ENCODE measurements around the gene BNIP3.

DNA sequence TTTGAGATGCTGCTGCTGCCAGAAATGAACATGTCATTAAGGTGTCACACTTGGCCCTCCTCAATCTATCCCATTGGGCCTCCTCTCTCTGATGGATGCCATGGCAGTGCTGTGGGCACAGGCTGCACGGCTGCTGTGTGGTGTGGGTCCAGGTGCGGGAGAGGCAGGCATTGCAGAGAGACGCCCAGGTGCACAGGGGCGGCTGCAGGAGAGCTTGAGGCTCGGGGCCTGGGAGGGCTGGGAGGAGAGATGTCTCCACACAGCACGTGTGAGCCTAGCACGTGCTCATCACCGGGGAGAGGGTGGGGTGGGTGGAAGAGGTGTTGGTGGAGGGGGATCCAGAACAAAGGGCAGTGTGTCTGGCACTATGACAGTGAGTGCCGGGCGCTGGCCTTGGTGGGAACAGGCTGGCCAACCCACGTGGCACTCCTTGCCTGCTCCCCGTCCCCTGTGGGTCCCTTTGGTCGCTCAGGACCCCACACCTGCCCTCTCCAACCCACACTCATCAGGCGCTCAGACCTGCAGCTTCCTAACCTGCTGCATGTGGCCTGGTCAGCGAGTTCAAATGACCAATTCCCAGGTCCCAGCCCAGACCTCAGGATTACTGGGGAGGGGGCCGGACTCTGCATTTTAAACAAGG, 39.9 kb upstream of the BNIP3 start:
- TF ChIP-seq, protein P1, sequence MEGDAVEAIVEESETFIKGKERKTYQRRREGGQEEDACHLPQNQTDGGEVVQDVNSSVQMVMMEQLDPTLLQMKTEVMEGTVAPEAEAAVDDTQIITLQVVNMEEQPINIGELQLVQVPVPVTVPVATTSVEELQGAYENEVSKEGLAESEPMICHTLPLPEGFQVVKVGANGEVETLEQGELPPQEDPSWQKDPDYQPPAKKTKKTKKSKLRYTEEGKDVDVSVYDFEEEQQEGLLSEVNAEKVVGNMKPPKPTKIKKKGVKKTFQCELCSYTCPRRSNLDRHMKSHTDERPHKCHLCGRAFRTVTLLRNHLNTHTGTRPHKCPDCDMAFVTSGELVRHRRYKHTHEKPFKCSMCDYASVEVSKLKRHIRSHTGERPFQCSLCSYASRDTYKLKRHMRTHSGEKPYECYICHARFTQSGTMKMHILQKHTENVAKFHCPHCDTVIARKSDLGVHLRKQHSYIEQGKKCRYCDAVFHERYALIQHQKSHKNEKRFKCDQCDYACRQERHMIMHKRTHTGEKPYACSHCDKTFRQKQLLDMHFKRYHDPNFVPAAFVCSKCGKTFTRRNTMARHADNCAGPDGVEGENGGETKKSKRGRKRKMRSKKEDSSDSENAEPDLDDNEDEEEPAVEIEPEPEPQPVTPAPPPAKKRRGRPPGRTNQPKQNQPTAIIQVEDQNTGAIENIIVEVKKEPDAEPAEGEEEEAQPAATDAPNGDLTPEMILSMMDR (IDR thresholded peaks at IDR 0.05; ENCODE audit: low read depth, low read length) = no peak
- no peak for TF ChIP-seq EZH2phosphoT487 (IDR thresholded peaks at IDR 0.05; ENCODE audit: low read depth)

Measured in OCI-LY3 (cell line).